ENCODE results near the gene NDEL1.

GRCh38 chr17:8494021-8494420 lies 58.3 kb downstream of the NDEL1 start:
- TF ChIP-seq EZH2 (IDR thresholded peaks at IDR 0.05; ENCODE audit: borderline replicate concordance, low read depth, low read length, poor library complexity, severe bottlenecking), result no peak
- TF ChIP-seq, protein P1, sequence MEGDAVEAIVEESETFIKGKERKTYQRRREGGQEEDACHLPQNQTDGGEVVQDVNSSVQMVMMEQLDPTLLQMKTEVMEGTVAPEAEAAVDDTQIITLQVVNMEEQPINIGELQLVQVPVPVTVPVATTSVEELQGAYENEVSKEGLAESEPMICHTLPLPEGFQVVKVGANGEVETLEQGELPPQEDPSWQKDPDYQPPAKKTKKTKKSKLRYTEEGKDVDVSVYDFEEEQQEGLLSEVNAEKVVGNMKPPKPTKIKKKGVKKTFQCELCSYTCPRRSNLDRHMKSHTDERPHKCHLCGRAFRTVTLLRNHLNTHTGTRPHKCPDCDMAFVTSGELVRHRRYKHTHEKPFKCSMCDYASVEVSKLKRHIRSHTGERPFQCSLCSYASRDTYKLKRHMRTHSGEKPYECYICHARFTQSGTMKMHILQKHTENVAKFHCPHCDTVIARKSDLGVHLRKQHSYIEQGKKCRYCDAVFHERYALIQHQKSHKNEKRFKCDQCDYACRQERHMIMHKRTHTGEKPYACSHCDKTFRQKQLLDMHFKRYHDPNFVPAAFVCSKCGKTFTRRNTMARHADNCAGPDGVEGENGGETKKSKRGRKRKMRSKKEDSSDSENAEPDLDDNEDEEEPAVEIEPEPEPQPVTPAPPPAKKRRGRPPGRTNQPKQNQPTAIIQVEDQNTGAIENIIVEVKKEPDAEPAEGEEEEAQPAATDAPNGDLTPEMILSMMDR (conservative IDR thresholded peaks at IDR 0.05; ENCODE audit: low read depth, low read length), result no peak

All from A673 (cell line).